HG03039 (cell line): ENCODE measurements around the gene ATP6V0A1.
"Not testable (repeated sequence)": the region's sequence is repeated elsewhere in the genome, so short reads cannot be mapped to it uniquely, and the experiment has no call there.

Source experiments
- ATAC-seq: cut with Tn5 transposase; IDR thresholded peaks from one replicate; pipeline ENCODE4 v1.9.1; 2021; ENCODE audit warnings: mild to moderate bottlenecking, moderate library complexity; ENCODE audit not compliant: unreplicated experiment

ATP6V0A1 gene

DNA sequence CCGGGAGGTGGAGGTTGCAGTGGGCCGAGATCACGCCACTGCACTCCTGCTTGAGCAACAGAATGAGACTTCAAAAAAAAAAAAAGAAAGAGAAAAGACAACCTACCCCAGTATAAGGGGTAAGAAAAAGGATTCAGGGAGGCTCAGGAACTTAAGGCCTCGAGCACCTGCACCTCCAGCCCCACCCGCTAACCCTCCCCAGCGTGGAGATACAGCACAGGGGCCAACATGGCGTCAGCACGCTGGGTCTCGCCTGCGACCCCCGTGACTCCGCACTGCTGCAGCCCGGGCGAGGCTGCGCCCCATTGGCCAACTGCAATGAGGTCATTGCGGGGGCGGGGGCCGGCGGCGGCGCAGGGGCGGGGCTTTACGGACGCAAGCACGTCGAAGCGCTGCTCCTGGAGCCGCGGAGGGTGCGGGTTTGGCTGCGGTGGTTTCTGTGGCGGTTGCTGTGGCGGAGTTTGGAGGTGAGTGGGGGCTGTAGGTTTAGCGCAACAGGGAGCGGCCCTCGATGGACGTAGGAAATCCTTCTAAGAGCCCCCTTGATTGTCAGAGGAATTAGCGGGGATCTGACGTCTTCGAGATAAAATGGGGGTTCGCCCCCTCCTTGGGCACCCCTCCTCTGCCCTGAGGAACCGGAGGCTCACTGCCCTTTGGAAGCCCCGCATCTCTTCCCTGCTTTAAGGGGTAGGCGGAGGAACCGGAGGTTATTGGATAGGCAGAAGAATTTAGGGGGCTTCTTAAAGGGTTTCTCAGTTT lies at the start of gene ATP6V0A1:
TSS of gene ATP6V0A1 (plus strand) at position 382 of the 759 bp plus-strand sequence. CDS start 2,017 bp downstream, outside the sequence.
- ATAC-seq = peak; percentile 78

DNA sequence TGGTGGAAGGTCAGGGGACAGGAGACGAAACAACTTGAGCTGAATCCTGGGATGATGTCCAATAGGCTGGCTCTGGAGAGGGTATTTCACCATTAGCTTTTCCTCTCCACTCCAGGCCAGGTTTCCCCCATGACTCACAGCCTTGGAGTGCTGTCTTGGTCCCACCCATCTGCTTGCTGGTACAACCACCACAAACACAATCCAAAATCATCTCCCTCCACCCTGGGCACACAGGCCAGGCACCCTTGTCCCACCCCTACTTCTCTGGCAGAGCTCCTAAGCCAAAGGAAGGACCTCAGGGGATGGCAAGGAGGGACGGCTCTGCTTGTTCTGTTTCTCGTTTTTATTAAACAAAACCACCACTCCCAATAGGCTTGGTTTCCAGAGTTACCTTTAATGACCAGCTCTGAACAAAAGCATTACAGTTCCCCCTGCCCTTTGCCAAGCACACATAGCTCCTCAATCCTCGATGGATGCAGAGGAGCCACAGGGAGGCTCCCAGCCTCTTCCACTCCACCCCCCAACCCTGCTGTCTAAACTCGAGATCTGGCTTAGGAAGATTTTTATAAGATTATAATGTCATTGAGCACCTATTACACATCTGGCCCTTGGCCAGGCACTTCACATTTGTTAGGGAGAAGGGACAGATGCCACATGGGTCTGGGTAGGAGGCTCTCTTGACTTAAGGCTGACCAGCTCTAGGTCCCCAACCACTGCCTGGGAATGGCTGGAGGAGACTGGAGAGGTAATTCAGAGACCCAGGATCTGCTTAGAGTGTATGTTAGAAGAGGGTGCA lies 49.0 kb upstream of the ATP6V0A1 start:
- no peak for ATAC-seq

DNA sequence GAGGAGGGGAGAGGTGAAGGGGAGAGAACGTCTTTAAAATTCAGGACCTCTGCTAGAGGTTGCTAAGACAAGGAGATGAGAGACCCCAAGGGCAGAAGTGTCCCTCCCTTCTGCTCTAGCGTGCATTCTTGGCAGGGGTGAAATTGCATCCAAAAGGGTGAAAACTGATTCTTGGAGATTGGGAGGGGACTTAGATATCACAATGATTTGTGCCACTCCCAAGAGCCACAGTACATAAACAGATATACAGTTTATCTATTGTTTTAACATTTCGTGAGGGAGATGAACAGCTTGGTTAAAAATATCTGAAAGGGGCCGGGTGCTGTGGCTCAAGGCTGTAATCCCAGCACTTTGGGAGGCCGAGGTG lies 48.4 kb upstream of the ATP6V0A1 start:
- no peak for ATAC-seq

DNA sequence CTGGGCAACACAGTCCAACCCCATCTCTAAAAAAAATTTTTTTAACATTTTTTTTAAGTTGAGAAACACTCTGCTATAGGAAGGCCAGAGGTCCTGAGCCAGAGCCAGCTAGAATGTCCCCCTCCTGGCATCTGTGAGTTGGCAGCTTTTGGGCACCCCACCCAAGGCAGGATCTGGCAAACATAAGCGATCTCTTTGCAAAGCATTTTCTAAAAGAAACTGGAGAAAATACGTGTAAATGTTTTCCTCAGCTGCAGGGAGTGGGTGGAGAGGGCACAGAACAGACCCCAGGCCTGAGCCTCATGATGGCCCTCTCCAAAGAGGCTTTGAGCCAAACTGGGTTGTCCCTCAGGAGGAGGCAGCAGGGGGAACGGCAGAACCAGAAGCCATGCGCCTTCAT lies 47.3 kb upstream of the ATP6V0A1 start:
- no peak for ATAC-seq

DNA sequence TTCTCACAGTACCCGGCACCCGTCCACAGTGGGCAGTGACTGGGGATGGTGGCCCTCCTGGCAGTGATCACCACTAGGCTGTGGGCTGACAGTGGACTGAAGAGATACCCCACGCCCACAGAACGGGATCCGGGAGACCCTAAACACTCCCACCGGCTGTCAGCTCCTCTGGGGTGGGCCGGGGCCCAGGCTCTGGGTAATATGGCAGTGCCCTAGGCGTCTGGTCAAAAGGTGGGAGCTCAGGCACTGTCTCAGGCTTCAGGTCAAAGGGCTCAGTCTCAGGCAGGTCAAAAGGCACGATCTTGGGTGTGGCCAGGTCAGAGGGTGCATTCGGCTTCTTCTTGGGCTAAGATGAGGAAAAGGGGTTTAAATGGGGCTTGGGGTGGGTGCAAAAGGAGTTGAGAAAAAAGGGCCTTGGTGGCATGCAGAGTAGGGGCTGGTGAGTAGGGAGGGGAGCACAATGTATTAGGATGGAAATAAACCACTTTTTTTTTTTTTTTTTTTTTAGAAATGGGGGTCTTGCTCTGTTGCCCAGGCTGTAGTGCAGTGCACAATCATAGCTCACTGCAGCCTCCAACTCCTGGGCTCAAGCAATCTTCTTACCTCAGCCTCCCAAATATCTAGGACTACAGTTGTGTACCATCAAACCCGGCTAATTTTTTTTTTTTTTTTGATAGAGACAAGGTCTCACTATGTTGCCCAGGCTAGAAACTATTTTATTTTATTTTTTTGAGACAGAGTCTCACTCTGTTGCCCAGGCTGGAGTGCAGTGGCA lies 46.6 kb upstream of the ATP6V0A1 start:
- no peak for ATAC-seq

DNA sequence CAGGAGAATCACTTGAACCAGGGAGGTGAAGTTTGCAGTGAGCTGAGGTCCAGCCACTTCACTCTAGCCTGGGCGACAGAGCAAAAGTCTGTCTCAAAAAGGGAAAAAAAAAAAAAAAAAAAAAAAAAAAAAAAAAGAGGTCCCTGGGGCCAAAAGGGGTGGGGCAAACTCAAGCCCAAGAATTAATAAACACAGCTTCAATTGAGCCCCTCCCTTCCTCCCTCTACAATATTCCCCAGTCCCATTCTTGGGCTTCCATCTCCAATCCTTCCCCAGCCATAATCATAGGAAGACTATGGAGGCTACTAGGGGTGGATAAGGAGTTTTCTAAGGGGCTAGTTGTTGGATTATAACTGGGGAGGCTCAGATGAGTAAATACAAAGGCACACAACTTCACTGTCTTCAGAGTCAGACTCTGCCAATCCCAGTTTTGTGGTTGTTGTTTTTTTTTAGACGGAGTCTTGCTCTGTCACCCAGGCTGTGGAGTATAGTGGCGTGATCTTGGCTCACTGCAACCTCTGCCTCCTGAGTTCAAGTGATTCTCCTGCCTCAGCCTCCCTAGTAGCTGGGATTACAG lies 45.1 kb upstream of the ATP6V0A1 start:
- no peak for ATAC-seq

DNA sequence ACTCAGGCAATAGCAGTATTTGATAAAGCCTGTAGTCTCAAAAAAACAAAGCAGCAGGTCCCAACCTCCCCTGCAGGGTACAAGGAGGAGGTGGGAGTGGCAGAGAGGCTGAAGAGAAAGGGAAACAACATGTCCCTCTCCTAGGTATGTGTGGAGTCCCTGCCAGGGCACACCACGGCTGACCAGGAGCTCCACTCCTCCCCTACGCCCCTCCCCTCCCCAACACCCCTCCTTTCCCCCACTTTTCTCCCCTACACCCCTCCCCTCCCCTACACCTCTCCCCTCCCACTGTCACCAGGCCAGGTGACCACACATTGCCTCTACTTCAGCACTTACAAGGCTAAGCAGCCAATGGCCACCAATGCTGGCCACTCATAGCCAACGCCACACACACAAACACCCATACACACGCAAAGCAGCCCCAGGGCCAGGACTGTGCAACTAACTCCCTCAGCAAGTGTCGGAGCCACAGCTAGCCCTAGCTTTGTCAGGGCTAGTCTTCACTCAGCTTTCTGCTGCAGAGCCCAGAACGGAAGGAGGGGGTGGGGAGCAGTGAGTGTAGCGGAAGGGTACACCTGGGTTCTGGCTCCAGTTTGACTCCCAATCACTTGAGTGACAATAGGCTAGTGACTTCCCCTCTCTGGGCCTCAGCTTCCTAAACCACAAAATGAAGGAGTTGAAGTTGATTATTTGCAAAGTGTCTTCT lies 43.8 kb upstream of the ATP6V0A1 start:
- no peak for ATAC-seq

DNA sequence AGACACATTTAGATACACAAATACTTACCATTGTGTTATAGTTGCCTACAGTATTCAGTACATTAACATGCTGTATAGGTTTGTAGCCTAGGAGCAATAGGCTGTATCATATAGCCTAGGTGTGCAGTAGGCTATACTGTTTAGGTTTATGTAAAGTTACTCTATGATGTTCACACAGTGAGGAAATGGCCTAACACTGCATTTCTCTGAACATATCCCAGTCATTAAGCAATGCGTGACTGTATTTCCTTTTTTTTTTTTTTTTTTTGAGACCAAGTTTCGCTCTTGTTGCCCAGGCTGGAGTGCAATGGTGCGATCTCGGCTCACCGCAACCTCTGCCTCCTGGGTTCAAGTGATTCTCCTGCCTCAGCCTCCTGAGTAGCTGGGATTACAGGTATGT lies 40.7 kb upstream of the ATP6V0A1 start:
- not testable (repeated sequence) for ATAC-seq

DNA sequence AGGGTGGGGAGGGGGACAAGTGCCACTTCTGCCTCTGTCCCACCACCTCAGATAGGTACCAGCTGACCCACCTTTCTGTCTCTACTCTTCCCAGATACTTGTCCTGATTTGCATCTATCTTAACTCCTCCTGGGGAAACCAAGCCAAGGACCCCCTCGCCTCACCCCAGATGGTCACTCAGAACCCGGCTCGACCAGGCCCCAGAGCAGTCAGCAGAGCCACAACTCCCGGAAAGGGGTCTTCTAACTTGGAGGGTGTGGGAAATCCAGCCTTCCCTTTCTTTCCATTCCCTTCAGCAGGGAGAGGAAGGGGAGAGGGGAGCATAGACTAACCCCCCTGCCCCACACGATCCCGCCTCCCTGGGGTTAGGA lies 37.6 kb upstream of the ATP6V0A1 start:
- no peak for ATAC-seq

DNA sequence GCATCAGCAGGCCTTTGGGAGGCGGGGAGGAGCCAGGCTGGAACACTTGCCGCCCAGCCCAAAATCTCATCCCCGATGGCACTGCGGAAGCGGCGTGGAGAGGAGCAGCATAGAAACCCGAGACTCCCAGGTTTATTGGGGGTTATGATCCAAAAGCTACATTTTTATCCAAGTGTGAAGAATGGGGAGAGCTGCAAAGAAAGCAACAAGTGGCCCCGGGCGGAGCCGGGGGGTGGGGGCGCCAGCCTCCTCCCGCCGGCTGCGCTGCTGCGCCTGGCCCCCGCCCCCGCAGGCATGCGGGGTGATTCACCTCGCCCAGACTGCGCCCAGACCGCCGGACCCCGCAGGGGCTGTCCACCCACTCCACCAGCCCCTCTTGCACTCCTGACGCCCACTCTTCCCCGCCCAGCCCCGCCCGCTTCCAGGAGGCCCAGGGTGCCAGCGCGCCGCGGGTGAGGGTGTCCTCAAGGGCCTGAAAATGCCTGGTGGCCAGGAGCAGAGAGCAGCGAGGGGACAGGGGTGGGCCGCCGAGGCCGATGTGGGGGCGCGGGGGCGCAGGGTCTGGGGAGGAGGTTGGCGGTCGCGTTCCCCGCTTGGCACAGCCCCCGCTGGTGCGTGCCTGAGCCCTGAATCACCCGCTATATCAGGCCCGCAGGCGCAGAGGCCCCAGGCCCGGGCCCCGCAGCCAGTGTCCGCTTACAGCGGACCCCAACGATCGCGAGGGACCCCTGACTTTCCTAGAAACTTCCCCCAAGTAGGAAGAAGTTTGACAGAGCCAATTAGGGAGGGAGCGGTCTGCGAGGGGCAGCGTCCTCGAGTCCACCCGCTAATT lies 37.0 kb upstream of the ATP6V0A1 start:
- ATAC-seq = no peak

DNA sequence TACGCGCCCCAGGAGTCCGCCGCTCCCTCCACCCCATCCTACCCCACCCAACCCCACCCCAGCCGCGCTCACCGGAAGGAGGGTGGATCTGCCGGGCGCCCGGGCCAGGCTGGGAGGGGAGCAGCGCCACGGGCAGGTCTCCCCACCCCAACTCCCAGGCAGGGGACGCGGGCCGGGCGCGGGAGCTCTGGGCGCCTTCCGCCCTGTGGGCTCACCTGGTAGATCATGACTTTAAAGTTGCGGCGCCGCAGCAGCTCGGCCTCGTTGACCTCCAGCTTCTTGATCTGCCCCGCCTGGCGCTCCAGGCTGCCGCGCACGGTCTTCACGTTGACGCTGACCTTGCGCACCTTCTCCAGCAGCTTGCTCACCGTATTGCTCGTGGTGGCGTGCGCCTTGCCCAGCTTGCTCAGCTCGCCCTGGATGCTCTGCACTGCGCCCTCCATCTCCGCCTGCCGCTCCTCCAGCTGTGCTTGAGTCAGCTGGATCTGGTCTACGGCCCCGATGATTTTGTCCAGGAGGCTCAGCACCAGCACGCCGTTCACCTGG lies 36.2 kb upstream of the ATP6V0A1 start:
- no peak for ATAC-seq

DNA sequence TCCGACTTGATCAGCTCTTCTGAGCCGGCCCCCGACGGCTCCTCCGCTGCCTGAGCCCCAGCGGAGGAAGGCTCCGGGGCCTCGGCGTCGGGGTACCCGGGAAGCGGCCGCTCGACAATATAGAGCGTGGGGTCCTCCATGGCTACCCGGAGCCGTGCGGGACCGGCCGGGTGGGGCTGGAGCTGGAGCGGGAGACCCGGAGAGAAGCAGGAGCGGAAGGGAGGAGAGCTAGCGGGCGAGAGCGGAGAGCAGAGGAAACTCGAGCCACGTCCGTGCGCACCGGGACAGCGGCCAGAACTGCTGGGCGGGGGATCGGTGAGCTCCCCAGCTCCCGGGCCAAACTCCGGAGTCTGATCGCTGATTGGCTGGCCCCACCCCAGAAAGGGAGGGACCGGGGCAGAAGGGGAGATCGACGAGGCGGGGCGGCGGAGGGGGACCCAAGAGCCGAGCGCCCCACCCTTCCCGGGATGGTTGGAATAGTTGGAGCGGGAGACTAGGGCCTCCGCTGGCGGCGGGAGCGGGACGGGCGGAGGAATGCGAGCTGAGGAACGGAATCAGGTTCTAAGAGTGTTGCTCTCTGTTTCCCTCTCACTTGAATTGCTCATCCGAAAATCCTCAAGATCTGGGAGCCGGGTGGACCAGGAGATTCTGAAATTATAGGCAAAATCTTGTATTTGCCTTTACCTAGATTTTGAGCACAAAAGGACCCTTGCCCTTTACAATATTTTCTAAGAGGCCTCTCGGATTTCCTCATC lies 35.5 kb upstream of the ATP6V0A1 start, which contains the start of gene CAVIN1:
TSS of gene CAVIN1 (minus strand) at position 299 of the 755 bp plus-strand sequence. CDS start at position 140, 159 bp downstream.
- no peak for ATAC-seq

DNA sequence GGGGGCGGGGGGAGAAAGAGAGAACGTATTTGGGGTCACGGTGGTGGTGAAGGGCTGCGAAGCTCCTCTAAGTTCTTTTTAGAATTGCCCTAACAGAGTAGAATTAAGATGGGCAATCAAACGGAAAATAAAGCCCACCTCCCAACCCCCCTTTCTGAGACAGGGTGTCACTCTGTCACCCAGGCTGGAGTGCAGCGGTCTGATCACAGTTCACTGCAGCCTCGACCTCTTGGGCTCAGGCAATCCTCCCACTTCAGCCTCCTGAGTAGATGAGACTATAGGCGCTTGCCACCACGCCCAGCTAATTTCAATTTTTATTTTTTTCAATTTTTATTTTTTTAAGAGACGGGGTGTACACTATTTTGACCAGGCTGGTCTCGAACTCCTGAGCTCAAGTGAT lies 34.9 kb upstream of the ATP6V0A1 start:
- ATAC-seq = no peak

DNA sequence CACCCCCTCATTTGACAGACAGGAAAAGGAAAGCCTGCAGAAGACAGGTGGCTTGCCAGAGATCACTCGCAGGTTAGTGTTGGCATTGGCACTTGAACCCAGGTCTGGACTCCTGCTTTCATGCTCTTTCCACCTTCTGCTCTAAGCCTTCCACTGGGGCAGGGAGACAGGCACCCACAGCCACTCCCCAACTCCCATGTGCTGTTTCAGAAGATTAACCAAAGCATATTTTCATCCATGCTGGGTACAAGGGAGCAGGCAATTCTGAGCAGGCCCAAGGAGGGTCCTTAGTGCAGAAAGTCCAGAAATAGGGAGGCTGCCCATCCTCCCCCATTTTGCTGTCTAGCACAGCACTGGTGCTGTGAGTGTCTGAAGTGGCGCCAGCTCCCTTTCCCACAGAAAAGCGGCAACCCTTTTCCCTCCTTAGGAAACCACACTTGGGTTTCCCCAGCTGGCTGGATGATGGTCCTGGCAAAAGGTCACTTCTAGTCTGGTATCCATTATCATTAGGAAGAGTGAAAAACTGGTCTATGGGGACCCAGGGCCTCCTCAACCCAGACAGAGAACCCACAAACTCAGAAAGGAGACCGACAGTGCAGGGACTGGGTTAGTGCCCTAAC lies 33.6 kb upstream of the ATP6V0A1 start:
- no peak for ATAC-seq

DNA sequence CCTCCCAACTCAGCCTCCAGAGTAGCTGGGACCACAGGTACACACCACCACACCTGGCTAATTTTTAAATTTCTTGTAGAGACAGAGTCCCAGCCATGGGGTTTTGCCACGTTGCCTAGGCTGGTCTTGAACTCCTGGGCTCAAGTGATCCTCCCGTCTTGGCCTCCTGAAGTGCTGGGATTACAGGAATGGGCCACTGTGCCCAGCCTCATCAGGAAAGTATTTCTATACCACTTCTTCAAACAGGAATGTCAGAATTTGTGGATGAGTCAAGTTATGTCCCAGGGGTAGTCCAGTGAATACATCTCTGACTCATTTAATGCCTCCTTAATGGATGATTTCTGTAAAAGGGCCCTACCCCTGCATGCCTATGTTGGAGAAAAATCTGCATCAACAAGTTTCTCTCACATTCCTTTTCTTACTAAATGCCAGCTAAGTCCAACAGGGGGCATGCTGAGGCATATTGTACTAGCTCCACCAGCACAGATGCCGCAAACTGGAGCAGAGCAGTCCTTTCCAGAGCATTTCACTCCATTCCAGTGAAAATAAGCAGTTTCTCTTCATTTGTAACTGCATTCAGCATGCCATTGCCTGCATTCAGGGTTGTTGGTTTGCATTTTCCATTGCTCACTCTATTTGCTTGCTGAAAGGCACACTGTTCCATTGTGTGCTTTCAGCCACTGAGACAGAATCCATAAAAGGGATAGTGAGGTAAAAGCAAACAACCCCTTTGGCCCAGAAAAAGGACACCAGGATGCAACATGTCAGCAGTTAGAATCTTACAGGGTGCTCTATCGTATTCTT lies 30.3 kb upstream of the ATP6V0A1 start:
- no peak for ATAC-seq

DNA sequence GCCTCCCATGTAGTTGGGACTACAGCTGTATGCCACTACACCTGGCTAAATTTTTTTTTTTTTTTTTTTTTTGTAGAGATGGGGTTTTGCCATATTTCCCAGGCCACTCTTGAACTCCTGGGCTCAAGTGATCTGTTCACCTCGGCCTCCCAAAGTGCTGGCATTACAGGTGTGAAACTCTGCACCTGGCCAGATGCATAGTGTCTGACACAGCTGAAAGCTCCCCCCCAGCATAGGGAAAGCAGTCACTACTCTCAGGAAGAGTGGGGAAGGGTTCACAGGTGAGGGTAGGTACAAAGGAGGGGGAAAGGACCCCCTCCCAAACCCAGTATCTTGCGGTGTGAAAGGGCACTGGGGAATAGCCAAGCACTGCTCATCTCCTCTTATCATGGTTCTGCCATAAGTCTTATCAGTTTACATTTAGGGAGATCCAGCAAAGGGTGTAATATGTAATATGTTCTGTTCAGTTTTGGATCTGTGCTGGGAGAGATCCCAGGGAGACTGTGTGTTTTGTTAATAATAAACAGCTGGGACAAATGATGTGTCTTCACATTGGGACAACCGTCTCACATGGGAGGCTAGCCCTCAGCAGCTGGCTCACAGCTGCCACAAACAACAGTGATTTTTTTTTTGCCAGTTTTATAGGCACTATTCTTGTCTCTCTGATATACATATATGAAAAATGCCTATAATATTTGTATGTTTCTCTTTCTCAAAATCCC lies 28.8 kb upstream of the ATP6V0A1 start:
- ATAC-seq = no peak

DNA sequence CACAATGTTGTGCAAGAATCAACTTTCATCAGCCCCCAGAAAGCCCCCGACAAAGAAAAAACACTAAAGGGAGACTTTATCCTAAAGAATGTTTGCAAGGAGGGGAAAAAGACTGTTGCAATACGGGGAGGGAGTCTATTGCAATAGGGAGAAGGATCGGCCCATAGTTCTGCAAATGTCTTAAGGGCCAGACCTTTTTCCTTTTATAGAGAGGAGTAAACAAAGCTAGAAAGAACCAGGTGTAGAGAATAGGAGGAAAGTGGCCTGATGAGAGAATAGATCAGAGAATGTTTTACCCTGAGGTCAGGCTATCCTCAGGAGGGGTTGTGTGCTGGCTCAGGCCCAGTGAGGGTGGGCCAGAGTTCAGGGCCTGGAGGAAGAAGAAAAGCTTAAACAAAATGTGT lies 26.9 kb upstream of the ATP6V0A1 start:
- no peak for ATAC-seq
